HUES6 (cell line): ENCODE measurements around the gene RPL11.

ENCODE experiments used
- H3K27ac ChIP-seq: 2 replicates; pipeline ENCODE4 v1.7.0; 2013; ENCODE audit warnings: low read depth, mild to moderate bottlenecking, low read length, inconsistent platforms
- H3K27me3 ChIP-seq: 2 replicates; pipeline ENCODE4 v1.6.1; 2013; ENCODE audit warnings: low read length; ENCODE audit not compliant: control insufficient read depth, insufficient read depth
- H3K36me3 ChIP-seq: 2 replicates; pipeline ENCODE4 v1.6.1; 2013; ENCODE audit warnings: low read length; ENCODE audit not compliant: control insufficient read depth, insufficient read depth
- H3K4me1 ChIP-seq: 2 replicates; pipeline ENCODE4 v1.6.1; 2013; ENCODE audit warnings: low read length; ENCODE audit not compliant: control insufficient read depth, insufficient read depth
- H3K4me3 ChIP-seq: 2 replicates; pipeline ENCODE4 v1.5.1; 2013; ENCODE audit warnings: low read depth, low read length
- H3K9ac ChIP-seq: one replicate; pipeline ENCODE4 v1.6.1; 2013; ENCODE audit warnings: mild to moderate bottlenecking, low read length
- H3K9me3 ChIP-seq: 2 replicates; pipeline ENCODE4 v1.6.1; 2013; ENCODE audit warnings: low read depth, low read length; ENCODE audit not compliant: control insufficient read depth, insufficient read depth

Gene RPL11

DNA sequence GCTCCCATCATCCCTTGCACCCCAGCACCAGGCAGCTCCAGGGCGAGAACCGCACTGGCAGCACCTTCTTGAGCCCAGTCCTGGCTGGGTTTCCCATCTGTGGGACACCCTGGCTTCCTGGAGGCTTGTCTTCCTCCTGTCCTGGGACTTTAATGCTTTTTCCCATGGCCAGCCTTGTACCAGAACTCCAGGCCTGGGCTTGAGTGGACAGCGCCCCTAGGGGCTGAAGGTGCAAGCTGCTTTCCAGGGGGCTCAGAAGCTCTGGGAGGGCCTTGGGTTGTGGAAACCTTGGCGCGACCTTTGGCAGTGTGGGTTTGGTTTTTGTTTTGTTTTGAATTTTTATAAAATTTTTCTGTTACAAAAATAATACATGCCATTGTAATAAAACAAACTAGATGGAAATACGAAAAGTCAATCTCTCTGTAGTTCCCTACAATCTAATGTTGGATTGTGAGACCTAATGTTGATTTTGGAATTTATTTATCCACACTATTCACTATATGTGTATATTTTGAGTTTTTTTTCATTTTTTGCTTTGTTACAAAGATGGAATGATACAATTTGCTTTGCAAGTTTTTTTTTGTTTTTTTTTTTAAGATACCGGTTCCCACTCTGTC, 33.8 kb upstream of the RPL11 start:
- no peak overlapping the region for H3K9ac ChIP-seq
- H3K4me1 ChIP-seq: no peaks in the 10 kb centered on the region
- H3K9me3 ChIP-seq: no peaks in the 10 kb centered on the region
- no peak overlapping the region for H3K27ac ChIP-seq
- H3K4me3 ChIP-seq: no peak overlapping the region
- H3K27me3 ChIP-seq: no peaks in the 10 kb centered on the region; the same call in 1 of the 2 replicates
- no peaks in the 10 kb centered on the region for H3K36me3 ChIP-seq

DNA sequence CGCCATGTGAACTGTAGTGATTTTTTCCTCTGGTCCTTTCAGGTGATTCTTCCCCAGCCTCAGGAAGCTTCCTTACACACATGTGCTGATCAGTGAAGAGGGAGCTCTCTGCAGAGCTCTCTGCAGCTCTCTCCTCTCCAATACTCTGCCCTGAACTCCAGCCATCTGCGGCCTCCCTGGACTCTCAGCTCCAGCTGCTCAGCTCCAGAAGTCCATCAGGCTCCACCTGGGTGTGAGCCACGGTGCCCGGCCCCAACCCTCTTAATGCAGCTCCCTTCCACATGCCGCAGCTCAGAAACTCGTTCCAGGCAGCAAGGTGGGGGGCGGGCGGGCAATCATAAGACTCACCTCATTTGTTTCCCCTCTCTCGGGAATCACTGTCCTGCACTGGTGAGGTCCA, 30.9 kb upstream of the RPL11 start:
- no peak overlapping the region for H3K9ac ChIP-seq
- H3K27me3 ChIP-seq: no peaks in the 10 kb centered on the region
- H3K4me3 ChIP-seq: no peak overlapping the region
- H3K9me3 ChIP-seq: no peaks in the 10 kb centered on the region
- H3K27ac ChIP-seq: no peak overlapping the region
- peaks cover 2% of the 10 kb centered on the region; the same call in 1 of the 2 replicates for H3K4me1 ChIP-seq
- no peaks in the 10 kb centered on the region for H3K36me3 ChIP-seq

DNA sequence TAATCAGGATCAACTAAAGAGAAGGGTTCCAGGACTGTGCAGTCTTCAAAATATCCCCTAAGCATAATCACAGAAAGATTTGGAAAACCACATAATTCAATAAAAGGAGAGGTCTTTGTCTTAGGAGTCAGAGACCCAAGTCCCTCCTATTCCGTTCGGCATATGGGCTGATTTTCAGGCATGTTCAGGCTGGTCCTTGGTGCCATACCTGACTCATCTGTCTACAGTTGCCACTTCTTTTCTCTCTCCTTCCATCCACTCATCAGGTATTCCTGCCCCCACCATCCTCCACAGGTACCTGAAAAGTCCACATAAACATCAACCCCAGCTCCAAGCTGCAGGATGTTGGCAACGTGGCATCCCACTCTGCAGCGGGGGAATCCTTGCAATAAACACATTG, 29.7 kb upstream of the RPL11 start:
- no peak overlapping the region for H3K4me3 ChIP-seq
- H3K36me3 ChIP-seq: no peaks in the 10 kb centered on the region
- no peaks in the 10 kb centered on the region for H3K9me3 ChIP-seq
- H3K27me3 ChIP-seq: no peaks in the 10 kb centered on the region
- no peak overlapping the region for H3K27ac ChIP-seq
- H3K9ac ChIP-seq: no peak overlapping the region
- H3K4me1 ChIP-seq: peaks cover 2% of the 10 kb centered on the region; the same call in 1 of the 2 replicates

DNA sequence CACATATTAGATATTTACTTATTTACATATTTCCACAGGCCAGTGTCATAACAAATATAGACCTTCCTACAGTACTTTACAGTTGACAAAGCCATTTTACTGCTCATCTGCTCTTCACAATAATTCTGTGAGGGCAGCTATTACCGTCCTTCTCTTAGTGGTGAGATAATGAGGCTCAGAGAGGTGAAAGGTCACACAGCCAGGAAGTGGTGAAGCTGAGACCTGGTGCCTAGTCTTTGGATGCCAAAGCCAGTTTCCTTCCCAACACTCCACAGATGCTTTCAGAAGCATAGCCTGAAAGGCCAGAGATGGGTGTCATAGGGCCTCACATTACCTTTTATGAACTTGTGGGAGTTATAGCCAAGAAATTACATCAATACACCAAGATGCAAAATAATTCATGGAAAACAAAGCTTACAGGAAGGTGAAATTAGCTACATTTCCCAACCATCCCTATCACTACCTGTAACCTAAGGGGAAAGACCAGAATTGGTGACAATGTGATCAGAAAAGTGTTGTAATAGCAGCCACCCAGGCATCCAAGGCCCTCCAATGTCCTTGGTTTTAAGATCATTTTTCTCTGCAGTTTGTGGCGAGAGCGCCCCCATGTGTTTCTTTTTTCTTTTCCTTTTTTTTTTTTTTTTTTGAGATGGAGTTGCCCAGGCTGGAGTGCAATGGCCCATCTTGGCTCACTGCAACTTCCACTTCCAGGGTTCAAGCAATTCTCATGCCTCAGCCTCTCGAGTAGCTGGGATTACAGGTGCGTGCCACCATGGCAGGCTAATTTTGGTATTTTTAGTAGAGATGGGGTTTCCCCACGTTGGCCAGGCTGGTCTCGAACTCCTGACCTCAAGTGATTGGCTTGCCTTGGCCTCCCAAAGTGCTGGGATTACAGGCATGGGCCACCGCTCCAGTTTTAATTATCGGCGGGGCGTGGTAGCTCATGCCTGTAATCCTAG, 26.5 kb upstream of the RPL11 start:
- H3K4me3 ChIP-seq: no peak overlapping the region
- H3K4me1 ChIP-seq: peaks cover 2% of the 10 kb centered on the region; the same call in 1 of the 2 replicates
- no peaks in the 10 kb centered on the region for H3K27me3 ChIP-seq
- no peak overlapping the region for H3K9ac ChIP-seq
- no peaks in the 10 kb centered on the region for H3K9me3 ChIP-seq
- no peaks in the 10 kb centered on the region for H3K36me3 ChIP-seq
- H3K27ac ChIP-seq: no peak overlapping the region

DNA sequence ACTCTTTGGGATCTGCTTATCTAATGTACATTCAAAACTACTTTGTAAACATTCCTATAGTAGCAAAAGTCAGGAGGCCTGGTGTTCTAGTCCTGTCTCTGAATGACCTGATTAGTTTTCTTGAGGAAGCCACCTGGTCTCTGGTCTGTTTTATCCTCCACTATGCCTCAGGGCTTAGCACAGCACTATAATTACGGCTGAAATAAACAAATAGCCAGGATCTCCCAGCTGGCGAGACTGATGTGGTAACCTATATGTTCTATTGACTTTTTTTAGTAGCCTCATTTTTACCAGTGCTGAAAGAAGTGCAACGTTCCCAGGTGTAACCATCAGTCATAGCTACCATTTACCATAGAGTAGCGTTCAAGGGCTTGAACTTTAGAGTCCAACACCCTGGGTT, 24.2 kb upstream of the RPL11 start:
- H3K36me3 ChIP-seq: no peaks in the 10 kb centered on the region
- no peak overlapping the region for H3K27ac ChIP-seq
- H3K27me3 ChIP-seq: peaks cover 8% of the 10 kb centered on the region; the same call in 1 of the 2 replicates
- H3K9me3 ChIP-seq: no peaks in the 10 kb centered on the region
- H3K4me3 ChIP-seq: no peak overlapping the region
- H3K9ac ChIP-seq: no peak overlapping the region
- peaks cover 2% of the 10 kb centered on the region; the same call in 1 of the 2 replicates for H3K4me1 ChIP-seq

DNA sequence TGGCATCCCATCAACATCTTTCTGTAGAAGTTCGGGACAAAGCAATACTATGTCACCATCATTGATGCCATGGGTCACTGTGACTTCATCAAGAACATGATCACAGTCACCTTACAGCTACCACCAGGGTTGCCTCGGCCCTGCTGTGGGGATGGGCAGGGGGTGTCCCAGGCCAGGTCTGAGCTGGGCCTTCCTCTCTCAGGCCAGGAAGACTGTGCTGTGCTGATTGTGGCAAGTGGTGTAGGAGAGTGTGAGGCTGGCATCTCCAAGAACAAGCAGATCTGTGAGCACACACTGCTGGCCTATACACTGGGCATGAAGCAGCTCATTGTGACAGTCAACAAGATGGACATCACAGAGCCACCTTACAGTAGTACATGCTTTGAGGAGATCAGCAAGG, 20.9 kb upstream of the RPL11 start:
- Histone ChIP-seq H3K27ac (no peak overlapping the region), H3K9me3 (no peaks in the 10 kb centered on the region), H3K36me3 (no peaks in the 10 kb centered on the region), H3K27me3 (peaks cover 17% of the 10 kb centered on the region), H3K4me1 (no peaks in the 10 kb centered on the region), H3K9ac (no peak overlapping the region), H3K4me3 (no peak overlapping the region)

DNA sequence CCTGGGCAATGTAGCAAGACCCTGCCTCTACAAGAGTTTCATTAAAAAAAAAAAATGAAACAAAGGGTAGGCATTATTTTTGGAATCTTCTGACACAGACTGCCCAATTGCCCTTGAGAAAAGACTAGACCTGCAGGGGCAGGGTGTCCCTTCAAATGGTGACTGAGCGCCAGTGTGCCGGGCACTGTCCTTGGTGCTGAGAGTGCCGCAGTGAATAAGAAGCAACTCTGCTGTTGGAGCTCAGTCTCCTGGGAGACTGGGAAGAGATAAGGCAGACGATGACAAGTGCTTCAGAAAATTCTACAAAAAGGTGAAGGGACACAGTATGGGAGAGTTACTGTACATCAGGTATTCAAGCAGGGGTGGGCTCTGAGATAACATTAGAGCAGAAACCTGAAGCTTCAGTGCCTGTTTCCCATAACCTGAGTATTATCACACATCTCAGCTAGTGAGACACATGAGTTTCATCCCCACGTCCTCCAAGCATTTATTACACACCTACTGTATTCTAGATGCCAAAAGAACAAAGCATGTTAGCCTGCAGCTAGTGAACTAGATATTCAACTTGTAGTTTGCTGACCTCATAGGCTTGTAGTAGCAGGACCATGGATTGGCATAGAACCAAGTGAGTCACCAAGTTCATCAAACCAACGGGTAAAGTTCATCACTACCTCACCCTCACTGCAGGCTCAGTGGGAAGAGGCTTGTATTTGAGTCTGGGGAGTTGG, 18.4 kb upstream of the RPL11 start:
- Histone ChIP-seq H3K27ac (no peak overlapping the region), H3K9ac (no peak overlapping the region), H3K27me3 (peaks cover 24% of the 10 kb centered on the region), H3K4me1 (no peaks in the 10 kb centered on the region), H3K4me3 (no peak overlapping the region), H3K36me3 (no peaks in the 10 kb centered on the region), H3K9me3 (no peaks in the 10 kb centered on the region)

DNA sequence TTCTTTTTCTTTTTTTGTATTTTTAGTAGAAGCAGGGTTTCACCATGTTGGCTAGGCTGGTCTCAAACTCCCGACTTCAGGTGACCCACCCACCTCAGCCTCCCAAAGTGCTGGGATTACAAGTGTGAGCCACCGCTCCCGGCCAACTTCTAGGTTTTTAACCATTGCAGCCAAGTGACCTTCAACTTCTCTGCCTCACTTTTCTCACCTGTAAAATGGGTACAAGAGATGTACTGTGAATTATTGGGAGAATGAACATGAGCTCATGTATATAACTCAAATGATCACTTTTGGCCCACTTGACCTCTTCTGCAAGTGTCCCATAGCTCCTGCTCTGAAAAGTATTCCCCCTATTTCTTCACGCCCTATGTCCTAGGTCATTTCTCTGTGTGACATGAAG, 11.8 kb upstream of the RPL11 start:
- no peaks in the 10 kb centered on the region for H3K36me3 ChIP-seq

DNA sequence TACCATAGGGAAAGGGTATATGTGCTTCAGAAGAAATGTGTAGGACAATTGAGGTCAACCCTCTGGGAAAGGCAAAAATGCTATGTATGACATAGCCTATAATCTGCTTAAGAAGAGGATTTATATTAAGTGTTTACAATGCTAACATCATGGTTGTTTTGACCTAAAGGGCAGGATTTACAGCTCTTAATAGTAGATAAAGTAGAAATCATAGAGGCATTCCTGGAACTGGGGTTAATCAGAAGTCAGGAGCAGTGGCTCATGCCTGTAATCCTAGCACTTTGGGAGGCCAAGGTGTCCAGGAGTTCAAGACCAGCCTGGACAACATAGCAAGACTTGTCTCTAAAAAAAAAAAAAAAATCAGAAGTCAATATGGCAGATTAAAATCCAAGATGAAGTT, 8.7 kb upstream of the RPL11 start:
- Histone ChIP-seq H3K27me3 (peaks cover 18% of the 10 kb centered on the region), H3K9me3 (0 out of 2 replicates have a peak, but pooled peaks cover 4% of the 10 kb centered on the region), H3K4me1 (no peaks in the 10 kb centered on the region)

More for the DNA sequence above, 11.8 kb upstream of the RPL11 start:
- H3K4me3 ChIP-seq: no peak overlapping the region
- no peak overlapping the region for H3K9ac ChIP-seq
- no peaks in the 10 kb centered on the region for H3K9me3 ChIP-seq
- H3K4me1 ChIP-seq: no peaks in the 10 kb centered on the region
- H3K27me3 ChIP-seq: peaks cover 22% of the 10 kb centered on the region
- H3K27ac ChIP-seq: no peak overlapping the region

DNA sequence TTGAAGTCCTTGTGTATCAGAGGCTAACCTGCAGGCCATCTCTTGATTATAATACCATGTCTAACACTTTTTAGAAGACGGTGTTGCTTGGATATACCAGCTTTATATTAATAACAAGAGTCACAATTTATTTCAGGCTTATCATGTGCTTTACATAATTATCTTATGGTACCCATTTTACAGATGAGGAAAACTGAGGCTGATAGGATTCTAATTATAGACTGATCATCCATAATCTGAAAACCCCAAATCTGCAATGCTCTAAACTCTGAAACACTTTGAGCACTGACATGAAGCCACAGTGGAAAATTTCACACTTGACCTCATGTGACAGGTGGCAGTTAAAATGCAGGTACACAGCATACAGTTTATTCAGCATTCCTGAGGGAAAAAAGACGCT, 7.2 kb upstream of the RPL11 start:
- Histone ChIP-seq H3K4me3 (no peak overlapping the region), H3K27ac (no peak overlapping the region), H3K27me3 (peaks cover 7% of the 10 kb centered on the region), H3K9me3 (0 out of 2 replicates have a peak, but pooled peaks cover 8% of the 10 kb centered on the region), H3K9ac (no peak overlapping the region), H3K36me3 (no peaks in the 10 kb centered on the region), H3K4me1 (no peaks in the 10 kb centered on the region)

More for the DNA sequence above, 8.7 kb upstream of the RPL11 start:
- Histone ChIP-seq H3K9ac (no peak overlapping the region), H3K4me3 (no peak overlapping the region), H3K36me3 (no peaks in the 10 kb centered on the region), H3K27ac (no peak overlapping the region)
